Activated CD8-positive, alpha-beta T cell treated with anti-CD3 and anti-CD28 coated beads for 36 hours (primary cell): ENCODE data around the gene MCTP1. TPM values are rescaled to one million over a fixed set of nuclear protein-coding genes. Genes with fewer than 3 reads are reported as not detected.

Source experiments
- ATAC-seq: fragments of 200-7000 bp; cut with Tn5 transposase; one replicate; pipeline ENCODE4 v1.10.0; 2021; ENCODE audit warnings: mild to moderate bottlenecking, moderate library complexity
- CTCF ChIA-PET: fragments of 350-600 bp; sonication (Branson Sonifier 250); formaldehyde crosslinking; loops from one replicate; lab custom pipeline; 2021; ENCODE audit warnings: antibody characterized with exemption; lab: Charles Lee
- POLR2A ChIA-PET: fragments of 350-600 bp; sonication (Branson Sonifier 250); formaldehyde crosslinking; loops from one replicate; lab custom pipeline; 2021; ENCODE audit warnings: antibody characterized with exemption; lab: Charles Lee
- DNase-seq: peaks from one replicate; pipeline ENCODE4 v3.0.0-alpha.2; 2020
- H3K27ac Mint-ChIP-seq: one replicate; pipeline ENCODE4 v1.8.0; 2021; ENCODE audit warnings: mild to moderate bottlenecking, mixed read lengths
- H3K27me3 Mint-ChIP-seq: one replicate; pipeline ENCODE4 v1.8.0; 2021; ENCODE audit warnings: mixed read lengths
- H3K36me3 Mint-ChIP-seq: one replicate; pipeline ENCODE4 v1.8.0; 2021; ENCODE audit warnings: low read depth, mixed read lengths
- H3K4me1 Mint-ChIP-seq: one replicate; pipeline ENCODE4 v1.8.0; 2021; ENCODE audit warnings: low read depth, mixed read lengths
- H3K4me3 Mint-ChIP-seq: one replicate; pipeline ENCODE4 v1.8.0; 2021; ENCODE audit warnings: mild to moderate bottlenecking, moderate library complexity, mixed read lengths
- H3K9me3 Mint-ChIP-seq: one replicate; pipeline ENCODE4 v1.8.0; 2021; ENCODE audit warnings: mixed read lengths
- intact Hi-C: fragments of 100-400 bp; cut with micrococcal nuclease; formaldehyde crosslinking; loops from one replicate; pipeline ENCODE4 v1.10.0; 2022
- total RNA-seq, 2 experiments: library from RNA; stranded (reverse); gene quantifications; one replicate each; pipeline ENCODE4 v1.2.3, GENCODE V29; 2021
- TF ChIP-seq, protein P1 (sequence below): fragments of 200-600 bp; IDR thresholded peaks from one replicate; pipeline ENCODE4 v1.8.0; 2022; ENCODE audit warnings: antibody characterized with exemption, mild to moderate bottlenecking

The MCTP1 gene
- total RNA-seq, 2 experiments from 2014 or later: 0.20 to 0.40 TPM

DNA sequence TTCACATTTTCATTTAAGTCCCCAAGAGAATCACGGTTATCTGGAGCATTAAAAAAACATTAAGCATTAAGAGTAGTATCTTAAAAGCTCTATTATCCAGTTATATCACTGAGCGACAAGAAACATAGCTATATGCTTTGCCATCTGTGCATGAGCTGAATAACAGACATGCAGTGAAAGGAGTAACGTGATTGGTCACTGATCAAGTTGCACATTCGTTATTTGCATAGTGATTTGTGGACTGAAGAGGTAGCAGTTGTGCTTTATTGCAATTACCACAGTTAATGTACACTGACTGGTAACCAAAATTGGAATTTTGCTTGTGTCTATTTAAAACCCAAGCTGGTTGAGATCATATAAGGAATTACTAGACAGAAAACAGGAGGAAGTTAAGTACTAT, 107.4 kb downstream of the MCTP1 start:
- intact Hi-C loops: no loop called here
- Mint-ChIP-seq H3K27ac (no peak overlapping the region), H3K4me1 (no peaks in the 10 kb centered on the region), H3K36me3 (no peaks in the 10 kb centered on the region), H3K9me3 (no peaks in the 10 kb centered on the region), H3K4me3 (no peak overlapping the region), H3K27me3 (peaks cover 2% of the 10 kb centered on the region)
- no peak for DNase-seq
- ATAC-seq: no peak
- POLR2A ChIA-PET: no interaction called here
- CTCF ChIA-PET: no interaction called here
- TF ChIP-seq, protein P1, sequence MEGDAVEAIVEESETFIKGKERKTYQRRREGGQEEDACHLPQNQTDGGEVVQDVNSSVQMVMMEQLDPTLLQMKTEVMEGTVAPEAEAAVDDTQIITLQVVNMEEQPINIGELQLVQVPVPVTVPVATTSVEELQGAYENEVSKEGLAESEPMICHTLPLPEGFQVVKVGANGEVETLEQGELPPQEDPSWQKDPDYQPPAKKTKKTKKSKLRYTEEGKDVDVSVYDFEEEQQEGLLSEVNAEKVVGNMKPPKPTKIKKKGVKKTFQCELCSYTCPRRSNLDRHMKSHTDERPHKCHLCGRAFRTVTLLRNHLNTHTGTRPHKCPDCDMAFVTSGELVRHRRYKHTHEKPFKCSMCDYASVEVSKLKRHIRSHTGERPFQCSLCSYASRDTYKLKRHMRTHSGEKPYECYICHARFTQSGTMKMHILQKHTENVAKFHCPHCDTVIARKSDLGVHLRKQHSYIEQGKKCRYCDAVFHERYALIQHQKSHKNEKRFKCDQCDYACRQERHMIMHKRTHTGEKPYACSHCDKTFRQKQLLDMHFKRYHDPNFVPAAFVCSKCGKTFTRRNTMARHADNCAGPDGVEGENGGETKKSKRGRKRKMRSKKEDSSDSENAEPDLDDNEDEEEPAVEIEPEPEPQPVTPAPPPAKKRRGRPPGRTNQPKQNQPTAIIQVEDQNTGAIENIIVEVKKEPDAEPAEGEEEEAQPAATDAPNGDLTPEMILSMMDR: no peak

DNA sequence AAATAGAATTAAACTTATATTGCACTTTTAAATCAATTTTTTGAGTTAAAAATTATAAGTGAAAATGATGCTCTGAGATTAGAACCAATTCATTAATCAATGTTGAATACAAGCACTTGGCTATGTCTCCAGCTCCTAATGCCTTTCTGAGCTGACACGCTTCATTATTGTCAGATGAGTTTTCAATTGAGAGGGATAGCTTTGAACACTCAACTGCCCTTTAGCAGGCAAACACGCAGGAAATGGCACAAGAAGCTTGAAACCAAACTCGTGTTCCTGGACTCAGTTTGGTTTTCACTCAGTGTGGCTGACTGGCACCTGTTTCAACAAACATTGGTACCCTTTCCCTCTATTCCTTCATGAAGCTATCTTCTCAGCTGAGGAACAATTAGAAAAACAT, 109.8 kb downstream of the MCTP1 start:
- no peak for DNase-seq

DNA sequence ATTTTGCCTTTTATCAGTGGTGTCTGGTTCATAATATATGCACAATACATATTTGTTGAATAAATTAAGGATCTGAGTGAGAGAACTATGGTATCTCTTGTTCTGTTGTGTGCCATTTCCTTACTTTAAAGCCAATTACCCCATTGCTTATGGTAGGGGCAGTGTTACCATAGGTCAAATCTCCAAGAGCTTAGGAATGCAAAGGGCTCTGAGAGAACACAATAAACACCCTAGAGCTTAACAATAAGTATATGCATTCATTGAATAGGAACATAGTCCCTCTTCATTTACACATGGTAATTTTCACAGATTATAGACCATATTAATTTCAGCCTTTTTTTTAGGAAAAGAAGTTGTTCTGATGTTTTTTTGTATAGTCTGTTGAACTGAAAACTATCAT, 112.2 kb downstream of the MCTP1 start:
- CTCF ChIA-PET: no interaction called here
- Mint-ChIP-seq H3K27me3 (no peaks in the 10 kb centered on the region), H3K4me1 (no peaks in the 10 kb centered on the region), H3K4me3 (no peak overlapping the region), H3K9me3 (no peaks in the 10 kb centered on the region), H3K27ac (no peak overlapping the region), H3K36me3 (no peaks in the 10 kb centered on the region)
- no peak for ATAC-seq
- TF ChIP-seq, protein P1: no peak
- no peak for DNase-seq
- POLR2A ChIA-PET: no interaction called here
- intact Hi-C loops: no loop called here

More for the DNA sequence above, 109.8 kb downstream of the MCTP1 start:
- CTCF ChIA-PET: no interaction called here
- no peaks in the 10 kb centered on the region for H3K36me3 Mint-ChIP-seq
- intact Hi-C loops: no loop called here
- no peak overlapping the region for H3K27ac Mint-ChIP-seq
- no peaks in the 10 kb centered on the region for H3K4me1 Mint-ChIP-seq
- no peak overlapping the region for H3K4me3 Mint-ChIP-seq
- H3K9me3 Mint-ChIP-seq: no peaks in the 10 kb centered on the region
- POLR2A ChIA-PET: no interaction called here
- ATAC-seq: no peak
- TF ChIP-seq, protein P1: no peak
- peaks cover 2% of the 10 kb centered on the region for H3K27me3 Mint-ChIP-seq

DNA sequence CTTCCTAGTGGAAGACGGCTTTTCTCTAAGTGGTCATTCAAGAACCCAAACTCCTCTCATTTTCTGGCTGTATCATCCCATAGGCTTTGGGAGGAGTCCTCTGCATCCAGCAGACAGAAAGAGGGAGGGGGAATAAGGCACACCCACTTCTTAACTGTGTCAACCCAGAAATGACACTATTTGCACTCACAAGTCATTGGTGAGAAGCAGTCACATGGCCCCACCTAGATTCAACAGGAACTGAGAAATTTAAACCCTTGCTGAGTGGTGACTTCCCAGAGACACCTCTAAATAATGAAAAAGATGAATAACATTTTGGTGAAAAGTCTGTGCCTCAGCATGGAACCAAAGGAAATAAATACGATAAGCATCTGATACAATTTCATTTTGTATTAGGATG, 120.0 kb downstream of the MCTP1 start:
- DNase-seq: no peak
- Mint-ChIP-seq H3K27ac (no peak overlapping the region), H3K36me3 (no peaks in the 10 kb centered on the region), H3K27me3 (no peaks in the 10 kb centered on the region), H3K9me3 (no peaks in the 10 kb centered on the region), H3K4me3 (no peak overlapping the region), H3K4me1 (no peaks in the 10 kb centered on the region)
- TF ChIP-seq, protein P1: no peak
- ATAC-seq: no peak
- ChIA-PET POLR2A (no interaction called here), CTCF (no interaction called here)
- intact Hi-C loops: no loop called here

DNA sequence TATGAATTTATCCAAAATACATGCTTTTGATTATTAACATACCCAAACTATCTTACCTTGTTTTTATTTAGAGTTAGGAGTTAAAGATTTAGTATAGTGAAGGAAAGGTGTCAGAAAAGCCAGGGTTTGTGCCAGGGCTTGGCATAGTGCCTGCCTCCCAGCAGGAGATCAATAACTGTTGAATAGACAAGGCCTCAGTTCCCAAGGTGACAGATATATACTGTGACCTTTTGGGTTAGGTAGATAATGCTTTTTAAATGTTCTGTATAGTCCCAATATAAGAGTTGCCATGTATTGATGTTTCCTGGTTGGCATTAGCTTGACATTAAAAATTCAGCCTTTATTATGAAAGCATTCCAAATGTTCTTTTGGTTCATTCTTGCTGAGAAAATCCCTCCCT, 121.8 kb downstream of the MCTP1 start:
- intact Hi-C loops: no loop called here
- no peak for DNase-seq
- no peaks in the 10 kb centered on the region for H3K27me3 Mint-ChIP-seq
- TF ChIP-seq, protein P1: no peak
- no peaks in the 10 kb centered on the region for H3K9me3 Mint-ChIP-seq
- ATAC-seq: no peak
- CTCF ChIA-PET: no interaction called here
- H3K4me1 Mint-ChIP-seq: no peaks in the 10 kb centered on the region
- H3K36me3 Mint-ChIP-seq: no peaks in the 10 kb centered on the region
- no peak overlapping the region for H3K4me3 Mint-ChIP-seq
- POLR2A ChIA-PET: no interaction called here
- H3K27ac Mint-ChIP-seq: no peak overlapping the region
